Neural cell (in vitro differentiated cells): ENCODE results near the gene PRKG1.

Experiments
- CTCF ChIP-seq: fragments of 450-650 bp; IDR thresholded peaks from 2 replicates; pipeline ENCODE4 v1.5.1; 2014; ENCODE audit warnings: antibody characterized with exemption, mild to moderate bottlenecking, moderate library complexity; ENCODE audit not compliant: poor library complexity, severe bottlenecking
- EZH2 ChIP-seq: fragments of 200-600, 300-800 bp; shearing (Covaris generic), sonication (generic); IDR thresholded peaks from 2 replicates; pipeline ENCODE4 v1.6.1; 2014; ENCODE audit warnings: antibody characterized with exemption, low read length, borderline replicate concordance, mild to moderate bottlenecking; ENCODE audit not compliant: insufficient read depth, poor library complexity, severe bottlenecking
- POLR2AphosphoS5 ChIP-seq: IDR thresholded peaks from 2 replicates; pipeline ENCODE4 v1.6.1; 2012
- RAD21 ChIP-seq: fragments of 450-650 bp; conservative IDR thresholded peaks from 2 replicates; pipeline ENCODE4 v1.6.1; 2014; ENCODE audit warnings: antibody characterized with exemption, mild to moderate bottlenecking, moderate library complexity

DNA sequence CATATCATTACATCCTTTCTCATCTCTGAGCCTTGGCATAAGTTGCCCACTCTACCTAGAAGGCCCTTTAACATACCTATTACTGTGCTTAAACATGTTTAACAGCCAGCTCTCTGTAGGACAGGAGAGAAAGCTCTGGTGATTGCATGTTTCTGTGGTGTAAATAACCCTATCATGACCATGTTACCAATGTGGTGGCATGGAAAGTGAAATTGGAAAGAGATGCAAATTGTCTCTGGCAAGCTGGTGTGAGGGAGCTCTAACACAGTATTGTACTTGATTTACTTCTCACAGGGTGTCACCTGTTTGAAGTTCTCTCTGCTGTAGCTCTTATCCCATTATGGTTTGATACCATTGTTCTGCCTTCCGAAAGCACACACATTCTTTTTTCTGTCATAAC, 1008.0 kb downstream of the PRKG1 start:
- TF ChIP-seq CTCF (no peak), EZH2 (no peak), RAD21 (no peak), POLR2AphosphoS5 (no peak)
